C1 segment of cervical spinal cord (tissue), 14 donors: ENCODE measurements around the gene ECSCR.
"Not testable (repeated sequence)": the region's sequence is repeated elsewhere in the genome, so short reads cannot be mapped to it uniquely, and the experiment has no call there.

Source experiments
- DNase-seq, 14 donors: peaks; one replicate each; lab custom pipeline; 2025; lab: John Stamatoyannopoulos, UW

The ECSCR gene

DNA sequence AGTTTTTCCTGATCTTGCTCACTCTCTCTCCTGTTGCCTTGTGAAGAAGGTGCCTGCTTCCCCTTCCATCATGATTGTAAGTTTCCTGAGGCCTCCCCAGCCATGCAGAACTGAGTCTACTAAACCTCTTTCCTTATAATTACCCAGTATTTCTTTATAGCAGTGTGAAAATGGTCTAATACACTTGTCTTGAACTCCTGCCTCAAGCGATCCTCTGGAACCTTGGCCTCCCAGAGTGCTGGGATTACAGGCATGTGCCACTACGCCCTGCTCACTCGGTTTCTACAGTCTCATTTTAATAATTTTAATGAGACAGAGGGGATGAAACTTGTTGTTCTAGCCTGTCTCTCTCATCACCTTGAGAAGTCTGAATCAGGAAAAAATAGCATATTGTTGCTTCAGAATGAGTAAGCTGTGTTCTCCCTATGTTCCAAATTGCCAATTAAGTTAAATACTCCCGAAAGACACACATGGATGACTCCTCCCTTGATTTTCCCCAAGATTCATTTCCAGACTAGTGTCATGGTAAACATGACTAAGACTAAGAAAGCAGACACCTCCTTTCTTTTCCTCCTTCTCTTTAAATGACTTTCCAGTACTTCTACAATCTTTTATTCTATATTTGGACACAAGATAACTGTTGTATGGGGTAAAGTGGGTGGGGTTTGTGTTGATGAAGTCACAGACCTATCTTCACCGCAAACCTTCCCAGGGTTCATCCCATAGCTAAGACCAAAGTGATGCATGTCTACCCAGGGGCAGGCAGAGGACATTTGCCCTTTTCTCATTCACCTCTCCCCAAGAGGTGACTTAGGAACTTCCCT is 15.4 kb downstream of the ECSCR start:
- no peak for DNase-seq

GRCh38 chr5:139445325-139446170 is 17.0 kb downstream of the ECSCR start:
- DNase-seq: no peak

GRCh38 chr5:139443831-139444453 is 18.6 kb downstream of the ECSCR start:
- no peak for DNase-seq

DNA sequence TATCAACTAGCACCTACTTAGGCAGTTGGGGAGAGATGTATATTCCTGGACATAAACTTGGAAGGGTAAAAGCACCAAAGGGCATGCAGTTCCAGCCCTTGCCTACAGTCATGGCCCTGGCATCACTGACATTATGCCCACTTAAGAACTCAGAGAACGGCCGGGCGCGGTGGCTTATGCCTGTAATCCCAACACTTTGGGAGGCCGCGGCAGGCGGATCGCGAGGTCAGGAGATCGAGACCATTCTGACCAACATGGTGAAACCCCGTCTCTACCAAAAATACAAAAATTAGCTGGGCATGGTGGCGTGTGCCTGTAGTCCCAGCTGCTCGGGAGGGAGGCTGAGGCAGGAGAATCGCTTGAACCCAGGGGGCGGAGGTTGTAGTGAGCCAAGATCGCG is 22.1 kb downstream of the ECSCR start:
- DNase-seq: not testable (repeated sequence)

GRCh38 chr5:139439013-139439903 is 23.3 kb downstream of the ECSCR start, which contains the start of gene DNAJC18:
DNAJC18 (minus strand) TSS chr5:139439525; CDS start chr5:139439445, 80 bp downstream.
- DNase-seq: peak; percentile 32 to 94 (median 88)

DNA sequence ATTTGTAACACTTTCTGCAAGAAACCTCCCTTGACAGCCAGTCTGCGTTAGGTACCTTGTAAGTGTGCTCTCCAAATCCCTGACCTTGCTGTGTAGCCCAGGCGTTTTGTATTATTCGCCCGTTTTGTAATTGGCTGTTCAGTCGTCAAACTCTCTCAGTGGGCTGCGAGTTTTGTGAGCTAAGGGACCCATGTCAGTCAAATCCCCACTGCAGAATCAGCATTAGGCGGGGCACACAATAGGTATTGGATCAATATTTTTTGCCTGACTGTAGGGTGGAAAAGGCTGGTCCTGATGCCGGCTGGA is 23.9 kb downstream of the ECSCR start:
- peak in 1 of 14 donors; percentile 35 for DNase-seq

- no peak for DNase-seq
Observed at GRCh38 chr5:139435676-139436075, 26.9 kb downstream of the ECSCR start.

DNA sequence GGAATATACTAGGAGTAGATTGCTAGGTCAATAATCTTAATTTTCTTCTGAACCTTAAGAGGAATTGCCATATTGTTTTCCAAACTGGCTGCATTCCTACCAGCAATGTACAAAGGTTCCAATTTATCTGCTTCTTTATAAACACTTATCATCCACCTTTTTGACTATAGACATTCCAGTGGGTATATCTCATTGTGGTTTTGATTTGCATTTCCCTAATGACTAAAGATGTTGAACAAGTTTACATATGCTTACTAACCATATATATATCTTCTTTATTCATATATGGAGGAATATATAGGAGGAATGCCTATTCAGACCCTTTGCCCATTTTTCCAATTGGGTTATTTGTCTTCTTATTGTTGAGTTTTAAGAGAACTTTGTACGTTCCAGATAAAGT is 30.8 kb downstream of the ECSCR start:
- DNase-seq: no peak

- no peak for DNase-seq
Observed at GRCh38 chr5:139430015-139430414, 32.5 kb downstream of the ECSCR start.

- DNase-seq: no peak
Observed at GRCh38 chr5:139426203-139426885, 36.2 kb downstream of the ECSCR start.

DNA sequence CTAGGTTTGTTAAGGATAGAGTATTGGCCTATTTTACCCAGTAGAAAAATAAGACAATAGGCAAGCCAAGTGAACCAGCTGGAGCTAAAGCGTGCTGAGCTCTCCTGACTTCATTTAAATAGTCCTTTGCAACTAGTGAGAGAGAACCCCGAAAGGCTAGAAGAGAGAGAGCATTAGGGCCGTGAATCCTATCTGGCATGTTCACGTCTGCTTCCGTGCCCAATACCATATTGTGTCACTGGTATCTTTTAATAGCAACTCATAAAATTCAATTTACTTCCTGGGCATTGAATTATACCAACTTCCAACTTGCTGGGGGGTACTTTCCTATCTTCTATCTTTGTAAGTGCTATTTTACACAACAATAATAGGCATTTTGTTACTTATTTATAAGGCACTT is 37.0 kb downstream of the ECSCR start:
- no peak for DNase-seq

- DNase-seq: peak in 3 of 14 donors; percentile 10 to 27 (median 20)
Observed at GRCh38 chr5:139422307-139422893, 40.1 kb downstream of the ECSCR start.

- no peak for DNase-seq
Observed at GRCh38 chr5:139419226-139420192, 43.0 kb downstream of the ECSCR start.

GRCh38 chr5:139418793-139419192 is 43.8 kb downstream of the ECSCR start:
- DNase-seq: no peak

GRCh38 chr5:139417214-139417613 is 45.3 kb downstream of the ECSCR start:
- DNase-seq: no peak

GRCh38 chr5:139416651-139417050 is 45.9 kb downstream of the ECSCR start:
- DNase-seq: no peak

DNA sequence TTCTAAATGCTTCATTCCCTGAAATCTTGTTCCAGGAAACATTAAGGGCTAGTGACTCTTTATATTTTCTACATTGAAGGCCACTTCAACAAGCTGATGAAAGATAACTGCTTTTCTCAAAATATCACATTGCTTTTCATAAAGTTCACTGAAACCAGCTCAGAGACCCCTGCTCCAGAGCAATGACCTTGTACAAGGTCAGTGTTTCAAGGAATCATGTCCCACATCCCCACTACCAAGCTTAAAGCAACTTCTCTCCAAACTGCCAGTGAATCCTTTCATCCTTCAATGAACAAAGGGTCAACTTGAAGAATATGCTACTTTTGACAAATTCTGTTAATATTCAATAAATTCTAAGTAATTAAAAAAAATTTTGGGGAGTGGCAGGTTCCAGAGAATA is 46.7 kb downstream of the ECSCR start:
- no peak for DNase-seq

GRCh38 chr5:139415221-139415861 is 47.2 kb downstream of the ECSCR start:
- peak in 13 of 14 donors; percentile 22 to 86 (median 69) for DNase-seq
